ENCODE measurements around the gene KIF16B. TPM values are rescaled to one million over a fixed set of nuclear protein-coding genes. Genes with fewer than 3 reads are reported as not detected.

The KIF16B gene
- total and polyA plus RNA-seq, 7 donors, result 18.9 to 49.7 (median 22.4) TPM

DNA sequence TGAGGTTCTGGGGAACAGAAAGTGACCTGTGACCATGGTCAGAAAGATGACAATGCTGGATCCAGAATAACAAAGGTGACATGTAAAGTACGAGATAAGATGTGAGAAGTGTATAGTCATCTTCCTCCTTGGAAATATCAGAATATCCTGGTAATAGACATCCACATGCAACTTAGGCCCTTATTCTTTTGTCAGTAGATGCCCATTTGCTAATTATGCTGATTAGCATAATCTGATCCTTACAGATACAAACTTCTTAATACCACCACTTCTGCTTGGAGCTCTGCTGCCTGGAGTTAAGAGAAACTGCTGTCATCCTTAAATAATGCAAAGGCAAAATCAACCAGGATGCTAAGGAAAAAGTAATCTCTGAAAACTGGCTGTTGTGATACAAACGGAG is 91.3 kb downstream of the KIF16B start:
- H3K9me3 ChIP-seq, result no peaks in the 10 kb centered on the region
- H3K27ac ChIP-seq, result no peak overlapping the region
- no peaks in the 10 kb centered on the region for H3K27me3 ChIP-seq
- H3K4me1 ChIP-seq, result peaks cover 0 to 32% (median 20%) of the 10 kb centered on the region in 4 donors
- no peak overlapping the region for H3K4me3 ChIP-seq
- H3K36me3 ChIP-seq, result no peaks in the 10 kb centered on the region
- no peak for DNase-seq
- 77 to 88% methylated on average over 2 of the region's 2 CpGs for WGBS, 2 donors
- TF ChIP-seq EP300 (IDR thresholded peaks at IDR 0.05) (no peak), POLR2AphosphoS5 (IDR thresholded peaks at IDR 0.05) (no peak), POLR2A (IDR thresholded peaks at IDR 0.05) (no peak)
- TF ChIP-seq, protein P1, sequence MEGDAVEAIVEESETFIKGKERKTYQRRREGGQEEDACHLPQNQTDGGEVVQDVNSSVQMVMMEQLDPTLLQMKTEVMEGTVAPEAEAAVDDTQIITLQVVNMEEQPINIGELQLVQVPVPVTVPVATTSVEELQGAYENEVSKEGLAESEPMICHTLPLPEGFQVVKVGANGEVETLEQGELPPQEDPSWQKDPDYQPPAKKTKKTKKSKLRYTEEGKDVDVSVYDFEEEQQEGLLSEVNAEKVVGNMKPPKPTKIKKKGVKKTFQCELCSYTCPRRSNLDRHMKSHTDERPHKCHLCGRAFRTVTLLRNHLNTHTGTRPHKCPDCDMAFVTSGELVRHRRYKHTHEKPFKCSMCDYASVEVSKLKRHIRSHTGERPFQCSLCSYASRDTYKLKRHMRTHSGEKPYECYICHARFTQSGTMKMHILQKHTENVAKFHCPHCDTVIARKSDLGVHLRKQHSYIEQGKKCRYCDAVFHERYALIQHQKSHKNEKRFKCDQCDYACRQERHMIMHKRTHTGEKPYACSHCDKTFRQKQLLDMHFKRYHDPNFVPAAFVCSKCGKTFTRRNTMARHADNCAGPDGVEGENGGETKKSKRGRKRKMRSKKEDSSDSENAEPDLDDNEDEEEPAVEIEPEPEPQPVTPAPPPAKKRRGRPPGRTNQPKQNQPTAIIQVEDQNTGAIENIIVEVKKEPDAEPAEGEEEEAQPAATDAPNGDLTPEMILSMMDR (IDR thresholded peaks at IDR 0.05), result no peak
- intact Hi-C loops (cut with DNase I), result no loop called here

- intact Hi-C loops (cut with DNase I), result no loop called here
- no peak overlapping the region for H3K27ac ChIP-seq
- WGBS, 2 donors, result 73 to 77% methylated on average over 3 of the region's 3 CpGs
- no peaks in the 10 kb centered on the region for H3K9me3 ChIP-seq
- H3K4me1 ChIP-seq, result peaks cover 3 to 37% (median 33%) of the 10 kb centered on the region in 4 donors
- no peak for DNase-seq
- no peak overlapping the region for H3K4me3 ChIP-seq
- no peaks in the 10 kb centered on the region for H3K27me3 ChIP-seq
- TF ChIP-seq POLR2A (IDR thresholded peaks at IDR 0.05) (no peak), POLR2AphosphoS5 (IDR thresholded peaks at IDR 0.05) (no peak), EP300 (IDR thresholded peaks at IDR 0.05) (no peak)
- TF ChIP-seq, protein P1 (IDR thresholded peaks at IDR 0.05), result no peak
- H3K36me3 ChIP-seq, result no peaks in the 10 kb centered on the region
These were observed 93.6 kb downstream of the KIF16B start for GRCh38 chr20:16479666-16480065.

DNA sequence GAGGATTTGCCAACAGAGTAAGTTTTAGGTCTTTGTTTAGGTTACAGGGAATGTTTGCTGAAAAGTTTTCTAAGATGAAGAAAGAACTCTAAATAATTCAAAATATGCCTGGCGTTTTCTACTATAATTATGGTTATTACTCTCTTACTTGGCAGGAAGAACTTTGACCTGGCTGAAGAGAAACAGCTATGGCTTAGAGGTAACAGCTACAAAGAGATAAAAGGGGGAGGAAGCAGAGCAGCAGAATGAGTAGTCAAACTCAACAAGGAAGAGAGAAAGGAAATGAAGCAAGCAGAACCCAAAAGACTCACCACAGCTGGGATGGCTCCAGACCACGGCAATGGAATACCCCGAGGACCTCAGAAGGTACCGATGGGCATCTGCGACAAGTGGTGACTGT is 95.6 kb downstream of the KIF16B start:
- intact Hi-C loops (cut with DNase I), result no loop called here
- 38 to 44% methylated on average over 5 of the region's 5 CpGs for WGBS, 2 donors
- no peaks in the 10 kb centered on the region for H3K9me3 ChIP-seq
- peak overlapping the region in 1 of 4 donors; percentile 35 for H3K27ac ChIP-seq
- TF ChIP-seq, protein P1 (IDR thresholded peaks at IDR 0.05), result no peak
- no peak for TF ChIP-seq EP300 (IDR thresholded peaks at IDR 0.05)
- no peak for TF ChIP-seq POLR2A (IDR thresholded peaks at IDR 0.05)
- no peak for TF ChIP-seq POLR2AphosphoS5 (IDR thresholded peaks at IDR 0.05)
- no peaks in the 10 kb centered on the region for H3K36me3 ChIP-seq
- no peak overlapping the region for H3K4me3 ChIP-seq
- no peak for DNase-seq
- H3K27me3 ChIP-seq, result no peaks in the 10 kb centered on the region
- peaks cover 3 to 31% (median 27%) of the 10 kb centered on the region in 4 donors for H3K4me1 ChIP-seq

- H3K36me3 ChIP-seq, result no peaks in the 10 kb centered on the region
- no peak for DNase-seq
- peaks cover 3 to 31% (median 27%) of the 10 kb centered on the region in 4 donors for H3K4me1 ChIP-seq
- H3K4me3 ChIP-seq, result no peak overlapping the region
- no peaks in the 10 kb centered on the region for H3K27me3 ChIP-seq
- intact Hi-C loops (cut with DNase I), result no loop called here
- WGBS, 2 donors, result 7 to 19% methylated on average over 3 of the region's 3 CpGs
- H3K27ac ChIP-seq, result no peak overlapping the region
- H3K9me3 ChIP-seq, result no peaks in the 10 kb centered on the region
- no peak for TF ChIP-seq POLR2A (IDR thresholded peaks at IDR 0.05)
- no peak for TF ChIP-seq POLR2AphosphoS5 (IDR thresholded peaks at IDR 0.05)
- TF ChIP-seq, protein P1 (IDR thresholded peaks at IDR 0.05), result peak in 3 of 4 experiments; percentile 62 to 66 (median 64)
- no peak for TF ChIP-seq EP300 (IDR thresholded peaks at IDR 0.05)
These were observed 97.2 kb downstream of the KIF16B start for GRCh38 chr20:16476032-16476431.

GRCh38 chr20:16475225-16475624 is 98.0 kb downstream of the KIF16B start:
- Histone ChIP-seq H3K4me1 (peaks cover 3 to 31% (median 27%) of the 10 kb centered on the region in 4 donors), H3K36me3 (no peaks in the 10 kb centered on the region), H3K27me3 (no peaks in the 10 kb centered on the region), H3K4me3 (no peak overlapping the region), H3K9me3 (no peaks in the 10 kb centered on the region), H3K27ac (peak overlapping the region in 3 of 4 donors; percentile 12 to 46 (median 40))
- intact Hi-C loops (cut with DNase I), result no loop called here
- no peak for DNase-seq
- no peak for TF ChIP-seq POLR2A (IDR thresholded peaks at IDR 0.05)
- no peak for TF ChIP-seq POLR2AphosphoS5 (IDR thresholded peaks at IDR 0.05)
- WGBS, 2 donors, result 43 to 77% methylated on average over 6 of the region's 6 CpGs

All from sigmoid colon (tissue), 7 donors.